PC-3 (cell line): ENCODE data around the gene YKT6. TPM values are rescaled to one million over a fixed set of nuclear protein-coding genes. Genes with fewer than 3 reads are reported as not detected.

Experiments
- ATAC-seq: fragments of 200-7000 bp; cut with Tn5 transposase; 2 replicates; pipeline ENCODE4 v1.9.1; 2020; ENCODE audit warnings: mild to moderate bottlenecking, moderate library complexity
- BruUV-seq: library from RNA; stranded (reverse); fragments of 400-500 nt; replicated peaks from 2 replicates; lab custom pipeline; 2021; lab: Mats Ljungman, UMichigan
- CTCF ChIA-PET: fragments of 300-600 bp; sonication (Branson Sonifier 250); formaldehyde crosslinking; loops from one replicate; lab custom pipeline; 2022; ENCODE audit warnings: antibody characterized with exemption; lab: Charles Lee
- POLR2A ChIA-PET: fragments of 300-600 bp; sonication (Branson Sonifier 250); formaldehyde crosslinking; loops from one replicate; lab custom pipeline; 2022; ENCODE audit warnings: antibody characterized with exemption; ENCODE audit not compliant: unreplicated experiment; lab: Charles Lee
- DNase-seq: peaks from one replicate; pipeline ENCODE4 v3.0.0-alpha.2; 2015
- H2AFZ ChIP-seq: fragments of 300-600 bp; sonication (generic); 2 replicates; pipeline ENCODE4 v1.6.0; 2016; ENCODE audit warnings: antibody characterized with exemption, low read length
- H3F3A ChIP-seq: fragments of 300-600 bp; sonication (generic); one replicate; pipeline ENCODE4 v1.6.0; 2017; ENCODE audit warnings: antibody characterized with exemption, low read length, control low read depth, mild to moderate bottlenecking; ENCODE audit not compliant: unreplicated experiment
- H3K27ac ChIP-seq: fragments of 300-600 bp; sonication (generic); 2 replicates; pipeline ENCODE4 v1.5.1; 2016; ENCODE audit warnings: mild to moderate bottlenecking, low read length
- H3K27me3 ChIP-seq: fragments of 300-600 bp; sonication (generic); 2 replicates; pipeline ENCODE4 v1.6.1; 2016; ENCODE audit warnings: low read length, mixed read lengths
- H3K36me3 ChIP-seq: fragments of 300-600 bp; sonication (generic); 2 replicates; pipeline ENCODE4 v1.6.1; 2016; ENCODE audit warnings: low read depth, mixed run types, low read length, mixed read lengths
- H3K4me1 ChIP-seq: fragments of 300-600 bp; sonication (generic); 2 replicates; pipeline ENCODE4 v1.5.1; 2016; ENCODE audit warnings: low read length; ENCODE audit not compliant: insufficient read depth
- H3K4me2 ChIP-seq: fragments of 300-600 bp; sonication (generic); 2 replicates; pipeline ENCODE4 v1.6.0; 2016; ENCODE audit warnings: low read length
- H3K4me3 ChIP-seq: fragments of 300-600 bp; sonication (generic); 2 replicates; pipeline ENCODE4 v1.5.1; 2016; ENCODE audit warnings: mild to moderate bottlenecking, low read length, mixed read lengths
- H3K79me2 ChIP-seq: fragments of 300-600 bp; sonication (generic); 2 replicates; pipeline ENCODE4 v1.6.1; 2017; ENCODE audit warnings: low read length, mixed read lengths
- H3K9ac ChIP-seq: fragments of 300-600 bp; sonication (generic); 2 replicates; pipeline ENCODE4 v1.6.0; 2016; ENCODE audit warnings: mild to moderate bottlenecking, low read length
- H3K9me2 ChIP-seq: fragments of 300-600 bp; sonication (generic); replicated peaks from 2 replicates; pipeline ENCODE4 v1.6.1; 2016; ENCODE audit warnings: mixed run types, low read length, mixed read lengths
- H3K9me3 ChIP-seq: fragments of 300-600 bp; sonication (generic); 2 replicates; pipeline ENCODE4 v1.6.1; 2016; ENCODE audit warnings: low read length, mixed read lengths
- H4K20me1 ChIP-seq: fragments of 300-600 bp; sonication (generic); 2 replicates; pipeline ENCODE4 v1.6.1; 2016; ENCODE audit warnings: low read length, mixed read lengths
- CTCF ChIP-seq: fragments of 300-600 bp; sonication (generic); conservative IDR thresholded peaks from 2 replicates; pipeline ENCODE4 v1.5.1; 2017; ENCODE audit warnings: antibody characterized with exemption, low read depth, mild to moderate bottlenecking, low read length
- EZH2 ChIP-seq: fragments of 300-600 bp; sonication (generic); IDR thresholded peaks from one replicate; pipeline ENCODE4 v1.6.1; 2017; ENCODE audit warnings: antibody characterized with exemption, mild to moderate bottlenecking, low read length; ENCODE audit not compliant: unreplicated experiment
- EZH2phosphoT487 ChIP-seq: fragments of 300-600 bp; sonication (generic); IDR thresholded peaks from 2 replicates; pipeline ENCODE4 v1.6.1; 2018; ENCODE audit warnings: mild to moderate bottlenecking, antibody characterized with exemption, low read length, borderline replicate concordance
- intact Hi-C: fragments of 100-400 bp; cut with micrococcal nuclease; formaldehyde crosslinking; loops from 2 replicates; pipeline ENCODE4 v1.9.0; 2023
- total RNA-seq: library from RNA; depleted of rRNA; stranded (reverse); fragments of >200 nt; gene quantifications from 2 replicates; pipeline ENCODE4 v1.2.3, GENCODE V29; 2014

YKT6 gene
- total RNA-seq, 1 experiment from 2014 or later = 133 TPM

- DNase-seq (no peak), ATAC-seq (no peak)
- H3K9me3 ChIP-seq = no peaks in the 10 kb centered on the region
- H3K79me2 ChIP-seq = no peaks in the 10 kb centered on the region
- POLR2A ChIA-PET = no interaction called here
- H3K27me3 ChIP-seq = no peaks in the 10 kb centered on the region
- no TSS peak for BruUV-seq
- TF ChIP-seq EZH2 (no peak), EZH2phosphoT487 (no peak), CTCF (no peak)
- no peaks in the 10 kb centered on the region for H3K9me2 ChIP-seq
- CTCF ChIA-PET = no interaction called here
- H3K4me1 ChIP-seq = peaks cover 12% of the 10 kb centered on the region; the same call in 1 of the 2 replicates
- H3K4me2 ChIP-seq = no peak overlapping the region
- no peaks in the 10 kb centered on the region for H3K36me3 ChIP-seq
- H3K27ac ChIP-seq = no peak overlapping the region
- no peak overlapping the region for H3K9ac ChIP-seq
- no peak overlapping the region for H3K4me3 ChIP-seq
- H4K20me1 ChIP-seq = no peaks in the 10 kb centered on the region
- intact Hi-C loops = no loop called here
- no peak overlapping the region for H2AFZ ChIP-seq
- no peaks in the 10 kb centered on the region for H3F3A ChIP-seq
These were observed 41.7 kb upstream of the YKT6 start for GRCh38 chr7:44158873-44159631.

DNA sequence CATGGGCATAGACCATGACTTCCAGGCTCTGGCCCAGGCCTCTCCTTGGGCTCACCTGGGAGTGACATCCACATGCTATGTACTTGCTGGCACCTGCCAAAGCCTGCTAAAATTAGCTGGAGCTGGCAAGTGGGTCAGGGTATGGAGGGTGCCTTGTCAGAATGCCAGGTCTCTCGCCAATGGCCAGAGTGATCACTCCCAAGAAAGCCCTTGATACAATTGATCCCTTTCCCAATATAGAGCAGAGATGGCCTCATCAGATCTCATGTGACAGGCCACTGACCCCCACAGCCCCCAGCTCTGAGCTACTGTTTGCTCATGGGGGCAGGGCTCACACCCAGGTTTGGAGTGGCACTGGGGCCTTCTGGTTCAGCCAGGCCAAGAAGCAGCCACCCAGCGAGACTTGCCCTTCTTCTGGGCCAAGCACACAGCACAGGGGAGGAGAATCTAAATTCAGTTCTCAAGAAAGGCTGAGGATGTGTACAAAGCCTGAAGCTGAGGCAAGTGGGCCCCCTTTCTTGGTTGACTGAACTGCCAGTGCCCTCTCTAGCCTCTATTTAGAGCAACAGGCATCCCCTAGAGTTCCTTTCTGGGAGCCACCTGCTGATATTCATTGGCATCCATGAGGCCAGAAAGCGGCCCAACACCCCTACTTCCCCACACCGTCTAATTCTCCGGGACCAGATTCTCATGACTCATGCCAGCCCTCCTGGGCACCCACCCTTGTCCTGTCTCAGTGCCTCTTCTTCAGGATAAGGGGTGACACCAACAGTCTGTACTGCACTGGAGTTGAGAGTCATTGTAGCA, 40.8 kb upstream of the YKT6 start:
- H3K27me3 ChIP-seq = no peaks in the 10 kb centered on the region
- H3K4me3 ChIP-seq = no peak overlapping the region
- H2AFZ ChIP-seq = no peak overlapping the region
- H3K79me2 ChIP-seq = no peaks in the 10 kb centered on the region
- no peak overlapping the region for H3K27ac ChIP-seq
- ChIA-PET CTCF (no interaction called here), POLR2A (no interaction called here)
- H3K36me3 ChIP-seq = no peaks in the 10 kb centered on the region
- intact Hi-C loops = no loop called here
- BruUV-seq = no TSS peak
- ATAC-seq (no peak), DNase-seq (no peak)
- no peaks in the 10 kb centered on the region for H4K20me1 ChIP-seq
- no peak overlapping the region for H3K9ac ChIP-seq
- H3K9me3 ChIP-seq = no peaks in the 10 kb centered on the region
- no peak overlapping the region for H3K4me2 ChIP-seq
- peaks cover 12% of the 10 kb centered on the region; the same call in 1 of the 2 replicates for H3K4me1 ChIP-seq
- H3F3A ChIP-seq = no peaks in the 10 kb centered on the region
- H3K9me2 ChIP-seq = no peaks in the 10 kb centered on the region
- no peak for TF ChIP-seq CTCF
- no peak for TF ChIP-seq EZH2phosphoT487
- no peak for TF ChIP-seq EZH2
